Retina (tissue), 1 donor: ENCODE data around the gene TTC39A.

Experiments used
- DNase-seq: peaks from one replicate; pipeline ENCODE4 v3.0.0-alpha.2; 2016

The TTC39A gene

GRCh38 chr1:51296383-51297357, 33.7 kb downstream of the TTC39A start:
- peak; percentile 94 for DNase-seq

GRCh38 chr1:51295926-51296325, 34.4 kb downstream of the TTC39A start:
- no peak for DNase-seq

GRCh38 chr1:51294566-51295184, 35.7 kb downstream of the TTC39A start:
- no peak for DNase-seq

GRCh38 chr1:51293898-51294515, 36.4 kb downstream of the TTC39A start:
- no peak for DNase-seq

GRCh38 chr1:51290489-51290847, 39.9 kb downstream of the TTC39A start:
- DNase-seq = no peak

GRCh38 chr1:51289676-51290488, 40.5 kb downstream of the TTC39A start:
- no peak for DNase-seq

- no peak for DNase-seq
These were observed 41.8 kb downstream of the TTC39A start for GRCh38 chr1:51288578-51288977.

- no peak for DNase-seq
These were observed 42.4 kb downstream of the TTC39A start for GRCh38 chr1:51287966-51288365.

GRCh38 chr1:51285055-51285454, 45.3 kb downstream of the TTC39A start:
- no peak for DNase-seq

GRCh38 chr1:51284487-51284954, 45.8 kb downstream of the TTC39A start:
- DNase-seq = no peak

- DNase-seq = no peak
These were observed 46.4 kb downstream of the TTC39A start for GRCh38 chr1:51283979-51284378.

- no peak for DNase-seq
These were observed 47.8 kb downstream of the TTC39A start for GRCh38 chr1:51282605-51283004.

GRCh38 chr1:51281807-51282206, 48.6 kb downstream of the TTC39A start:
- DNase-seq = no peak

- no peak for DNase-seq
These were observed 49.9 kb downstream of the TTC39A start for GRCh38 chr1:51280321-51280978.

- DNase-seq = no peak
These were observed 54.1 kb downstream of the TTC39A start for GRCh38 chr1:51276286-51276685.

- no peak for DNase-seq
These were observed 55.7 kb downstream of the TTC39A start for GRCh38 chr1:51274676-51275075.

- no peak for DNase-seq
These were observed 57.4 kb downstream of the TTC39A start for GRCh38 chr1:51272916-51273315.

GRCh38 chr1:51270751-51271150, 59.6 kb downstream of the TTC39A start:
- no peak for DNase-seq

- DNase-seq = no peak
These were observed 61.7 kb downstream of the TTC39A start for GRCh38 chr1:51268634-51269033.

- no peak for DNase-seq
These were observed 63.6 kb downstream of the TTC39A start for GRCh38 chr1:51266791-51267190.

GRCh38 chr1:51266181-51266580, 64.2 kb downstream of the TTC39A start:
- no peak for DNase-seq

- DNase-seq = no peak
These were observed 64.7 kb downstream of the TTC39A start for GRCh38 chr1:51265618-51266017.
